Measurements from ENCODE around the gene MLLT3.

The MLLT3 gene

DNA sequence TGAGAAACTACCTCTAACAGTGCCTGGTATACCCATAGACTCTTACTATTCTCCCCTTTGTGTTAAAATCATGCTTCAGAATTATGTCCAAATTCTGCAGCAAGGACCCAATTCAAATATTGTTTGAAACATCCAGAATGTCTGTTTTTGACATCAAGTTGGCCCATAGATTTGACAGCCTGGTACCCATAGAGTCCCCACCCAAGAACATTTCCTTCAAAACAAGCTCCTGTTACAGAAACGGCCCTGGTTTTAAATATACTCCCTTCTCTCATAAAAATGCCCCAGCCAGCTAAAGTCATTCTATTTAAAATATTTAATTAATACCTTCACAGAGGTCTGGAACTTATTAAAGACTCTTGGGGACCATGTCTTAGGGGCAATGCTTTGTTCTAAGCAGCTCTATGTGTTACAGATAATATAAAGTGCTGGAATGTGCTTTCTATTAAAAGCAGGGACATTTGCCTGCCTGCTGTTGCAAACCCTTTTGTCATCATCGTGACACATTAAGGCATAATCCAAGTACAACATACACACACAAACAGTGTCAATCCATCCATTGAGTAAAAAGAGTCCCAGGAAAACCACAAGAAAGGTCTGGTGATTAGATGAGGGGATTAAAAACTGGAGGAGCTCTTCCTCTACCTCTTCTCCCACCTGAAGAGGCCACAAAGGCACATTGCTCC is 321.7 kb downstream of the MLLT3 start:
- TF ChIP-seq SIN3A (IDR thresholded peaks at IDR 0.05; ENCODE audit: borderline replicate concordance, insufficient read depth, low read length) (no peak), TAF1 (IDR thresholded peaks at IDR 0.05; ENCODE audit: borderline replicate concordance, insufficient read depth, low read length) (no peak), POLR2AphosphoS5 (IDR thresholded peaks at IDR 0.05; ENCODE audit: low read depth, low read length) (no peak), FOXP2 (optimal IDR thresholded peaks at IDR 0.05; ENCODE audit: borderline replicate concordance, extremely low read depth, extremely low read length, insufficient read depth) (no peak)
- TF ChIP-seq, protein P1, sequence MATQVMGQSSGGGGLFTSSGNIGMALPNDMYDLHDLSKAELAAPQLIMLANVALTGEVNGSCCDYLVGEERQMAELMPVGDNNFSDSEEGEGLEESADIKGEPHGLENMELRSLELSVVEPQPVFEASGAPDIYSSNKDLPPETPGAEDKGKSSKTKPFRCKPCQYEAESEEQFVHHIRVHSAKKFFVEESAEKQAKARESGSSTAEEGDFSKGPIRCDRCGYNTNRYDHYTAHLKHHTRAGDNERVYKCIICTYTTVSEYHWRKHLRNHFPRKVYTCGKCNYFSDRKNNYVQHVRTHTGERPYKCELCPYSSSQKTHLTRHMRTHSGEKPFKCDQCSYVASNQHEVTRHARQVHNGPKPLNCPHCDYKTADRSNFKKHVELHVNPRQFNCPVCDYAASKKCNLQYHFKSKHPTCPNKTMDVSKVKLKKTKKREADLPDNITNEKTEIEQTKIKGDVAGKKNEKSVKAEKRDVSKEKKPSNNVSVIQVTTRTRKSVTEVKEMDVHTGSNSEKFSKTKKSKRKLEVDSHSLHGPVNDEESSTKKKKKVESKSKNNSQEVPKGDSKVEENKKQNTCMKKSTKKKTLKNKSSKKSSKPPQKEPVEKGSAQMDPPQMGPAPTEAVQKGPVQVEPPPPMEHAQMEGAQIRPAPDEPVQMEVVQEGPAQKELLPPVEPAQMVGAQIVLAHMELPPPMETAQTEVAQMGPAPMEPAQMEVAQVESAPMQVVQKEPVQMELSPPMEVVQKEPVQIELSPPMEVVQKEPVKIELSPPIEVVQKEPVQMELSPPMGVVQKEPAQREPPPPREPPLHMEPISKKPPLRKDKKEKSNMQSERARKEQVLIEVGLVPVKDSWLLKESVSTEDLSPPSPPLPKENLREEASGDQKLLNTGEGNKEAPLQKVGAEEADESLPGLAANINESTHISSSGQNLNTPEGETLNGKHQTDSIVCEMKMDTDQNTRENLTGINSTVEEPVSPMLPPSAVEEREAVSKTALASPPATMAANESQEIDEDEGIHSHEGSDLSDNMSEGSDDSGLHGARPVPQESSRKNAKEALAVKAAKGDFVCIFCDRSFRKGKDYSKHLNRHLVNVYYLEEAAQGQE (IDR thresholded peaks at IDR 0.05; ENCODE audit: insufficient read depth in 1 of 2, low read depth in 2 of 2, low read length in 2 of 2), result no peak

DNA sequence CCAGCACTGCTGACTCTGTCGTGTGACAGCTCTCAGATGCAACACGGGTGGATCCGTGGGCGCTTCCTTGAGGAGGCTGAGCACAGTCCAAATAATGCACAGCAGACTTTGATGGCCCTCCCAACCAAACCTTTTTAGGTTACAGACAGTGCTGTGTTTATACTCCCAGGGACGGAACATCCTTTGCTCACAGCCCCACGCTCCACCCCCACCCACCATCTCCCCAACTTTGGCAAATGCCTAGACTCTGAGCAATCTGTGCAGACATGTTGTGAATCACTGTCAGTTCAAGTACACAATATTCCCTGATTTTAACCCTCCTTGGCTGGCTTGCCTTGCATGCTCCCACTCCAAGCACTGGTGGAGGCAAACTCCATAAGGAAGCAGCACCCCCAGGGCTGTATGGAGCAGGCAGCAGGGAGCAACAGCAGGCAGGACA is 324.6 kb downstream of the MLLT3 start:
- TF ChIP-seq TAF1 (IDR thresholded peaks at IDR 0.05; ENCODE audit: borderline replicate concordance, insufficient read depth, low read length), result no peak

DNA sequence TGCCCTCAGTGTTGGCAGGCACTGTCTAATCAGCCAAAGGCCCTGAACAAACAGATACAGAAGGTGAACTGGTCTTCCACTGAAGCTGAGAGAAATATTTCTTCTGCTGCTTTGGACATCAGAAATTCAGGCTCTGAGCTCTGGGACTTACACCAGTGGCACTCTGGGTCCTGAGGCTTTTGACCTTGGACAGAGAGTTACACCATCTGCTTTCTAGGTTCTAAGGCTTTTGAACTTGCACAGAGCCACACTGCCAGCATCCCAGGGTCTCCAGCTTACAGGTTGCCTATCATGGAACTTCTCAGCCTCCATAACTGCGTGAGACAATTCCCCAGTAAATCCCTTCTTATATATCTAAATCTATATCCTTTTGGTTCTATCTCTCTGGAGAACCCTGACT is 326.7 kb downstream of the MLLT3 start:
- TF ChIP-seq, protein P1 (IDR thresholded peaks at IDR 0.05; ENCODE audit: insufficient read depth in 1 of 2, low read depth in 2 of 2, low read length in 2 of 2), result no peak
- TF ChIP-seq FOXP2 (optimal IDR thresholded peaks at IDR 0.05; ENCODE audit: borderline replicate concordance, extremely low read depth, extremely low read length, insufficient read depth) (no peak), SIN3A (IDR thresholded peaks at IDR 0.05; ENCODE audit: borderline replicate concordance, insufficient read depth, low read length) (no peak), TAF1 (IDR thresholded peaks at IDR 0.05; ENCODE audit: borderline replicate concordance, insufficient read depth, low read length) (no peak)

DNA sequence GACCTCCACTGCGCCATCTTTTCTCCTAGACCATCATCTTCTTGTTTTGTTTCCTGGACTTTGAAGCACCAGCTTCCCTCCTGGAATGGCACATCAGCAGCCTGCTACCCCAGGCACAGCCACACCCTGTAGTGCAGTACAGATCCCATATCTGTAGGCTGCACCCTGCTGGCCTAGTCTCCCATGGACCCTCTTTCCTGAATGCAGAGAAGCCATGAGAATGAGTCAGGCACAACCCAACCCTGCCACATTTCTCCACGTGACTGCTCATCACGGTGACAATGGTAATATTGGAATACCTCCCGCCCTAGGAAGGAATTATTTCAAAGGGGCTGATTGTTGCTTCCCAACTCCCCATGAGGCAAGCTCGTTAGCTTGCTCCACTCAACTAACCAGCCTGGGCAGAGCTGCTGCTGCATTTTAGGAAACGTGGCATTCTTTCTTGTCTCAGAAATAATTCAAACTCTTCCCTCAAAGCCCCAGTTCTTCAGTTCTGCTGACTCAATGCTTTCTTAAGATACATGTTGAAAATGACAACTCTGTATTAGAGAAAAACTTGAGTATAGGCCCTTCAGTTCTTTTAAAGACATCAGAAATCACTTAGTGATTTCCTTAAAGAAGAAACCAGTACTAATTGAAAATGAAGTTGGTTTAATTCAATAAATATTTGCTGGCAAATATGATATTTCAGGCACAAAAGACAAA is 328.1 kb downstream of the MLLT3 start:
- no peak for TF ChIP-seq POLR2AphosphoS5 (IDR thresholded peaks at IDR 0.05; ENCODE audit: low read depth, low read length)
- no peak for TF ChIP-seq SIN3A (IDR thresholded peaks at IDR 0.05; ENCODE audit: borderline replicate concordance, insufficient read depth, low read length)
- no peak for TF ChIP-seq TAF1 (IDR thresholded peaks at IDR 0.05; ENCODE audit: borderline replicate concordance, insufficient read depth, low read length)
- TF ChIP-seq, protein P1 (IDR thresholded peaks at IDR 0.05; ENCODE audit: insufficient read depth in 1 of 2, low read depth in 2 of 2, low read length in 2 of 2), result no peak

DNA sequence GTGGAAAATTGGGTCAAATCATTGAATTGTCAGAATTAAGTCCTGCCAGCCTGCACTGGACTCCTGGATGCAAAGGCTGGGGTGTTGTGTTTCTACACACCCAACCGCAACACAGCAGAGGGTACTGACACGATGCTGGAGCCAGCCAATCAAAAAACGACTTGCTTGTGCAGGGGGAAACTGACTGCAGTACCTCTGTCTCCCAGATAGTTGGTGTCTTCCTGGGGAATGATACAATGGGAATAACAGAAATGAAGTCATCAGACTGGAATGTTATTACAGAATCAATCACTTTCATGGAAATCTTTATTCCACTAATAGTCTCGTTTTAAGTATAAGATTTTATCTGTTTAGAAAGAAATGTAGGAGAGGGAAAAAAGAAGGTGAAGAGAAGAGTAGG is 330.3 kb downstream of the MLLT3 start:
- TF ChIP-seq, protein P1 (IDR thresholded peaks at IDR 0.05; ENCODE audit: insufficient read depth in 1 of 2, low read depth in 2 of 2, low read length in 2 of 2), result no peak
- TF ChIP-seq TAF1 (IDR thresholded peaks at IDR 0.05; ENCODE audit: borderline replicate concordance, insufficient read depth, low read length), result no peak
- no peak for TF ChIP-seq FOXP2 (optimal IDR thresholded peaks at IDR 0.05; ENCODE audit: borderline replicate concordance, extremely low read depth, extremely low read length, insufficient read depth)
- TF ChIP-seq POLR2AphosphoS5 (IDR thresholded peaks at IDR 0.05; ENCODE audit: low read depth, low read length), result no peak
- no peak for TF ChIP-seq SIN3A (IDR thresholded peaks at IDR 0.05; ENCODE audit: borderline replicate concordance, insufficient read depth, low read length)

Data from PFSK-1 (cell line).